H54 (cell line): ENCODE results near the gene PLPP3.
"Not testable (repeated sequence)": the region's sequence is repeated elsewhere in the genome, so short reads cannot be mapped to it uniquely, and the experiment has no call there.

ENCODE experiments used
- DNase-seq: peaks from one replicate; pipeline ENCODE4 v3.0.0; 2011; ENCODE audit warnings: low spot score, mixed read lengths; ENCODE audit not compliant: insufficient read length
- FAIRE-seq: peaks from 3 replicates; lab custom pipeline; 2011; peaks lifted over from hg19 to GRCh38; lab: Jason Lieb, UNC
- POLR2A ChIP-seq: IDR thresholded peaks from 2 replicates; pipeline ENCODE4 v1.6.1; 2011; ENCODE audit warnings: low read depth, mild to moderate bottlenecking, low read length

Gene PLPP3

GRCh38 chr1:56578963-56579875, at the start of gene PLPP3:
Gene PLPP3, minus strand, starts transcription at chr1:56579563. Its CDS starts 547 bp downstream, at chr1:56579016.
- DNase-seq (peak; percentile 79), FAIRE-seq (peak; percentile 60)
- TF ChIP-seq POLR2A, result peak; percentile 75

GRCh38 chr1:56627636-56628039, 48.3 kb upstream of the PLPP3 start:
- DNase-seq (no peak), FAIRE-seq (peak; percentile 15)
- no peak for TF ChIP-seq POLR2A

- DNase-seq (no peak), FAIRE-seq (no peak)
- TF ChIP-seq POLR2A, result no peak
Observed at GRCh38 chr1:56627019-56627635, 47.8 kb upstream of the PLPP3 start.

- TF ChIP-seq POLR2A, result no peak
- no peak for DNase-seq
- peak; percentile 48 for FAIRE-seq
Observed at GRCh38 chr1:56626546-56626945, 47.2 kb upstream of the PLPP3 start.

- FAIRE-seq (no peak), DNase-seq (no peak)
- TF ChIP-seq POLR2A, result no peak
Observed at GRCh38 chr1:56625819-56626440, 46.6 kb upstream of the PLPP3 start.

GRCh38 chr1:56617141-56617540, 37.8 kb upstream of the PLPP3 start:
- DNase-seq (no peak), FAIRE-seq (peak; percentile 55)
- TF ChIP-seq POLR2A, result no peak

GRCh38 chr1:56610770-56611169, 31.4 kb upstream of the PLPP3 start:
- not testable (repeated sequence) for DNase-seq, FAIRE-seq

GRCh38 chr1:56610097-56610496, 30.7 kb upstream of the PLPP3 start:
- not testable (repeated sequence) for FAIRE-seq, DNase-seq

- not testable (repeated sequence) for DNase-seq, FAIRE-seq
Observed at GRCh38 chr1:56595397-56596191, 16.2 kb upstream of the PLPP3 start.

GRCh38 chr1:56591909-56592308, 12.5 kb upstream of the PLPP3 start:
- DNase-seq, result no peak
- no peak for FAIRE-seq
- TF ChIP-seq POLR2A, result no peak

GRCh38 chr1:56590520-56591011, 11.2 kb upstream of the PLPP3 start:
- DNase-seq (no peak), FAIRE-seq (no peak)
- no peak for TF ChIP-seq POLR2A

GRCh38 chr1:56589369-56589768, 10.0 kb upstream of the PLPP3 start:
- DNase-seq (no peak), FAIRE-seq (no peak)
- no peak for TF ChIP-seq POLR2A

- FAIRE-seq (no peak), DNase-seq (no peak)
- TF ChIP-seq POLR2A, result no peak
Observed at GRCh38 chr1:56586502-56586901, 7.1 kb upstream of the PLPP3 start.
